Activated CD4-positive, alpha-beta T cell treated with anti-CD3 and anti-CD28 coated beads, Interleukin-2, amount 50 U/mL, for 48 hours (primary cell): Measurements from ENCODE around the gene CDH4.

ENCODE experiments used
- DNase-seq, 2 experiments: peaks; one replicate each; pipeline ENCODE4 v3.0.0-alpha.2; 2020

CDH4 gene

DNA sequence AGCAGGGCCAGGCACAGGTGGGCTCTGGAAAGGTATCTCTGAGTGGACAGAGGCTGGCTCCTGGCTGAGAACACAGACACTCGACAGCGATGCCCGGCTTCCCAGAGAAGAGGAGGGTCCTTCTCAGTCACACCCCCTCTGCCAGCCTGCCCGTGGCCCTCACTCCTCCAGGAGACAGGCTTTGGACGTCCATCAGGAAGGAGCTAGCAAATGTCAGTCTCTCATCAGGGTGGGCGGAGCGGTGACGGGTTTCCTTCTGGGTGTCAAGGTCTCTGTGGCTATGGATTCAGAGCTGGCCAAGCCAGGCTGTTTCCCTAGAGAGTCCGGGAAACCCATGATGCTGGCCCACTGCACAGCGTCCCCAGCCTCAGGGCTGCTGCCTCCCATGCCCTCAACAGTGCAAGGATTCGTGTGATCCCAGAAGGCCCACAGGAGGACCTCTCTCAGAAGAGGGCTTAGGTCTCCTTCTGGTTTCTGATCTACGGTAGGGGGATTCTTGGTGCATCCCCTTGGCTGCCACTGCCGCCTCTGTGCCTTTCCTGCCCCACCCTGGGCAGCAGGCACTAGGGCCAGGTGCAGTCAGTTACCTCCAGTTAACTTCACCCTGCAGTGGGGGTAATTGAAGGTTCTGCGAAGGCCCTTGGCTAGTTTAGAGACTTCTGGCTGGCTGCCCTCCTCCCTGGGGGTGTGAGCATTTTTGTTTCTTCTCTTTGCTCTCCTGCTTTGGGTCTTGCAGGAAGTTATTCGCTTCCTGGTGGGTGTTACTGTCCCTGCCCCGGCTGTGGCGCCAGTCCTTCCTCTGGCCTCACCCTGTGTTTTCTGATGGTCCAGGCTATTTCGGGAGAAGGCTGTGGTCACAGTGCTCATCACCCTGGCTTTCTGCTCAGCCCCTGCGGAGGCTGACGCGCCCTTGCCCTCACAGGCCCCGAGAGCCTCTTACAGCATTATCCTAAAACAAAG lies 80.2 kb downstream of the CDH4 start:
- DNase-seq: no peak

DNA sequence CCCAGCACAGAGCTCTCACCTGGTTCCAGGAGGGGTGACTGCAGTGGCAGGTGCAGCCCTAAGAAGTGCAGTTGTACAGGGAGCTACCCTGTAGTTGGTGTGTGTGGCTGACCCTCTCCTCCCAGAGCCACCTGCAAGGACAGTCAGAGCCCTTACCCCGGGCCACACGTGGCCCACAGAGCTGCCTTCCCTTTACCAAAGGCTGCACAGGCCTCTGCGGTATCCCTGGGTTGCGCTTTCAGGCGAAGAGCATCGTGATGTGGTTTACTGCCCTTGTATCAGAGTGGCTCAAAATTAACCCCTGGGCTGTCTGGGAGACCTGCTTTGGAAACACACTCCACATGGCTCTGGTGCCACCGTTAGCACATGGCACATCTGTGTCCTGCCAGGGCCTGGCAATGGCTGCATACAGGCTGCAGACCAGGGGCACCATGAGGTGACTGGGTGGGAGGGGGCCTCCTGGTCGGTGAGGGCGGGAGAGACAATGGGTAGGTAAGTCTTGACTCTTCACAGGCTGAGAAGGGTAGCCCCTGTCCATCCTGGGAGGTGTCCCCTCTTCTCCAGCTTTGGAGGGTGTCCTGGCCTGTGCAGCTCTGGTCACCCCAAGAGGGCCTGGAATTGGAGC lies 81.5 kb downstream of the CDH4 start:
- DNase-seq: no peak

DNA sequence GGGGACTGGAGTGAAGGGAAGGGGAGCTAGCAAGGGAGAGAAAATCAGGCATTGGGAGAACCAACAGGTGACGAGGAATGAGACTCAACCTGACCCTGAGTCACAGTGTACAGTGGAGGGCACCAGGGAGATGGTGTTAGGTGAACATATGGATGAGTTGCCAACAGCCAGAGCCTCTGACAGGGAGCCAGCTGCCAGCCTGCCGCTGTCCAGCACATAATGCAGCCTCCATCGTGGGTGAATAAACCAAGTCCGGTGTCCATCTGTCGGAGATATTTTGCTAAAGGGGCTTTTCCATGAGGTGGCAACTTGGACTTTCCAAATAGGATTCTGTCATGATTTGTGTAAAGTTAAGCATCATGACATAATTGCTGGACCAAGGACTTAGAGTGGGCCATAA lies 88.1 kb downstream of the CDH4 start:
- no peak for DNase-seq

GRCh38 chr20:61341605-61342004 lies 89.5 kb downstream of the CDH4 start:
- no peak for DNase-seq

GRCh38 chr20:61343934-61344333 lies 91.9 kb downstream of the CDH4 start:
- no peak for DNase-seq

GRCh38 chr20:61345656-61346055 lies 93.6 kb downstream of the CDH4 start:
- no peak for DNase-seq

DNA sequence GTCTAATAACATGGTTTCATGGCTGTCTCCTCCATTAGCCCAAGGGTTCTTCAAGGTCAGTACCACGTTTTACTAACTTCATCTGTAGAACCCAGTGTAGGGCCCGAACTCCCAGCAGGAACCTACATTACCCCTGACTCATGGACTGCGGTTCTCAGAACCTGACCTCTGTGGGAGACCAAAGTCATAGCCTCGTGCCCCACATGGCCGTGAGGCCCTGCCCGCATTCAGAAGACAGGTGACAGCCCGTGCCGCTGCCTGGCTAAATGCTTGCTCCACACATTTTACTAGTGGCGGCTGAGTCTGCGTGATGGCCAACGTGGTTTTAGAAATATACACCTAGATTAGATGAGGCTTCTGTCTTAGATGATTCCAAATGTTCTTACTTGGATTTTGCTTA lies 94.9 kb downstream of the CDH4 start:
- no peak for DNase-seq

- DNase-seq: no peak
Measured at GRCh38 chr20:61347443-61347842, 95.4 kb downstream of the CDH4 start.

DNA sequence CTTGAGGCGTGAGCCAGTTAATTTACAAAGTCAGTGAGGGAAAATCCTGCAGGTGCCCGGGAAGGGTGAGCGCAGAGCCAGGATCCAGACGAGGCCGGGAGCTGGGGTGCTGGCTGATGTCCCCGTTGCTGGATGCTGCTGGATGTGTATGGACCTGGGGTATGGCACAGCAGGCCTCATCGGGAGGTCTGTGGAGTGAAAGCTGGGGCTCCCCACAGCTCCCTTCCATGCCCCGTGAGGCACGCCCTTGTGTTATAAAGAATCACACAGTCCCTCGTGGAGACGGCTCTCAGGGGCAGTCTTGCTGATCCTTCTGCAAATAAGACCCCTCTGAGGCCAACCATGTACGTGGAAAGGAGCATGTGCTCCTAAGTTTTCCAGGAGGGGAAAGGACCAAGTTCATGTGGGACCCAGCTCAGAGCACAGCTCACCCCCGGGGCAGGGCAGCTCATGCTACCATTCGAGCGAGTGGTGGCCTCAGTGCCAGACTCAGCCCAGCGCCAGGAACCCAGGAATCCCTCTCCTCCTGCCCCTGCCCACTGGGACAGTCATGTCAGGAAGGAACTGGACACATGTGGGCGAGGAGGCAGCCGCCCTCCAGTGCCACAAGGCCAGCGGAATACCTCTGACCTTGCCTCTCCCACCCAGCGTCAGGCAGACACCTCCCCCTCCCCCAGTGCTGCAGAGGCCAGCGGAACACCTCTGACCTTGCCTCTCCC lies 97.5 kb downstream of the CDH4 start:
- no peak for DNase-seq

DNA sequence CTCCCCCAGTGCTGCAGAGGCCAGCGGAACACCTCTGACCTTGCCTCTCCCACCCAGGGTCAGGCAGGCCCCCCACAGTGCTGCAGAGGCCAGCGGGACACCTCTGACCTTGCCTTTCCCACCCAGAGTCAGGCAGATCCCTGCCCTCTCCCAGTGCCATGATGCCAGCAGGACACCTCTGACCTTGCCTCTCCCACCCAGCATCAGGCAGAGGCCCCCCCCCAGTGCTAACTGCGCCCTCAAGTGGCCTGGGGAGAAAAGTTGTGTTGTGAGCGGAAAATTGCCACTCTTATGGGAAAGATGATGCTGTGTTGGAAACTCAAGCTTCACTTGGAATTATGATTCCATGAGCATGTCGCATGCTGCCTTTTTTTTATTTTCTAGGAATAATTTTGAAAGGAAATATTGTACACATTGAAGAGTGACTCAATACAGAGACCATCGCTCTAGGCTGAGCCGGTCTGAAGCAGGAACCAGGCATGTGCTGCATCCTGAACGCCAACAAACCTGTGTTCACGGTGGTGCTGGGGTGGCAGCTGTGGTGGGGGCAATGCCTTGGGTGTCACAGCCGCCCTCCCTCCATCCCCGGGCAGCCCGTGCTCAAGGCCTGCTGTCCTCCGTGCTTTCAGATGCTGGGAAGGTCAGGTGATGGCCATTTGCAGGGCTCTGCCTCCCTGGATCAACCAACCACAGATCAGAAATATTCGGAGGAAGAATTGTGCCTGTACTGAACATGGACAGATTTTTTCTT lies 98.6 kb downstream of the CDH4 start:
- DNase-seq: no peak

DNA sequence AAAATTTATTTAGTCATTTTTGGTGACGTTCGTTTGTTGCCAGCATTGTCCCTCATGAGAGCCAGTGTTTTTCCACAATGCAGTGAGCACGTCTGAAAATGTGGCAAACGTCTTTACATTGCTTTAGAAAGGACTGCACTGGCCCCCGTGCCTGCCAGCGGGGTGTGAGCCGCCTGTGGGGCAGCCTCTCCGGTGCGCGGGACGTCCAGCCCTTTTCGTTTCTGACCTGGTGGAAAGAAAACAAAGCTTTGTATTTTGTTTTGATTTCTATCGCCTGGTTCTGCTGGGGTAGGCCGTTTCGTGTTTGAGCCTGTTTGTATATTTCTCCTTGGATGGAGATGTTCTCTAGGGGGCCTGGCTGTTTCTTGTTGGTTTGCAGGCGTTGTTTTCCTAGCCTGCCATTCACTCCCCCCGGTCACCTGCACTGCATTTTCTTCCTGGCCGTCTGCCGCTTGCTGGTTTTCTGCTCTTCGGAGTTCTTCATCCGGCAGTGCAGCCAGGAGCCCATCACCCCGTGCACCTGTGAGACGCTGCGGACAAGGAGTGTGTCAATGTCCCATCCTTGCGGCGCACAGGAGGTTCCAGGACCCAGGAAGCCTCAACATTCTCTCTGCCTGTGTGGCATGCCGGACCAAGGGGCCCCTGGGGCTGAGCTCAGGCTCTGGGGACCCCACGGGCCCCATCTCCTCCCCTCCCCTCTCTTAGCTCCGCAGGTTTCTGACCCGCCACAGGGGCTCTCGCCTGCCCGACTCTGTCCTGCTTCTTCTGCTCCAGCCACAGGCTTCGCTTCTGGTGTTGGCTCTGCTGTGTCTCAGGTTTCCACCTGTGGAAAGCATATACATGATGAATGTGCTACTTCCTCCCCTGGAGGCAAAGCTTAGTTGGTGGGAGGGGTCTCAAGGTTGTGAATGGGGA lies 100.5 kb downstream of the CDH4 start:
- no peak for DNase-seq

DNA sequence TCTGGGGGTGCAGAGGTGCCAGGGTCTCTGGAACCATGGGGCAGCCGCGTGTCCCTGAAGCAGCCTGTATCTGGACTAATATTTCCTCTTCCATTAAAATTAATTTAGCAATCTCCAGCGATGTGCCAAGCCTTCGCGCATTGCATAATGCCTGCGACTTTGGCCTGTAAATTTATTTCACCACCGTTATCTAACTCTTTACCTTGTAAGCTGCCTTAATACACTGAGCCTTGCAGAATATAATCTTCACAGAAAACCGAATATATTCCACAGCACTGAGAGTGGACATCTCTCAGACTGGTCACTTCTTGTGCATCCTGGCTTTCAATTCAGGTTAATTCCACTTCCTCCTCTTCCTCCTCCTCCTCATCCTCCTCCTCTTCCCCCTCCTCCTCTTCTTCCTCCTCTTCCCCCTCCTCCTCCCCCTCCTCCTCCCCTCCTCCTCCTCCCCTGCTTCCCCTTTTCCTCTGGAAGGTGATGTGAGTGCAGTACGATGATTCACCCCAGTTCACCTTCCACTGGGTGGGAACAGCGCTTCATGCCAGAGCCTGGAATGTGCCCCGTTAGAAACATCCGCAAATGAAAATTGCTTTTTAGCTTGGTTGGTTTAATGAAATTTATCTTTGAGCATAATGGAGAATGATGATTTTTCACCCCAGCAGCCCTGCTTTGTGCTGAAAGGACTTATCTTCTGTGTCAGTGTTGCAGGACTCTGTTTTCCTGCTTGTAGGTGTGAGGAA lies 101.4 kb downstream of the CDH4 start:
- no peak for DNase-seq

DNA sequence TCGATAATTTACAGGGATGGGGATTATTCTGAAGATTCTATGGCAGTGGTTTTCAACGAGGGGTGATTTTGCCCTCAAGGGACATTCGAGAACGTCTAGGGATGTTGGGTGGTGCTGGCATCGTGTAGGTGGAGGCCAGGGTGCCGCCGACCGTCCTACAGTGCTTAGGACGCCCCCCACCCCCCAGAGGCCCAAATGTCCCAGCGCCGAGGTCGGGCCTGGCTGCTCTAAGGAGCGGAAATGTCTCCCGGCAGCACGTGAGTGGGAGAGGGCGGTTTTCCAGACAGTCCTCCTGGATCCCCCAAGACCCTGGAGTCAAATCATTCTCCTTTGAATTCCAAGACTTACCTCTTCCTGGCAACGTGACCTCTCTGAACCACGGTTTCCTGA lies 101.9 kb downstream of the CDH4 start:
- DNase-seq: no peak

DNA sequence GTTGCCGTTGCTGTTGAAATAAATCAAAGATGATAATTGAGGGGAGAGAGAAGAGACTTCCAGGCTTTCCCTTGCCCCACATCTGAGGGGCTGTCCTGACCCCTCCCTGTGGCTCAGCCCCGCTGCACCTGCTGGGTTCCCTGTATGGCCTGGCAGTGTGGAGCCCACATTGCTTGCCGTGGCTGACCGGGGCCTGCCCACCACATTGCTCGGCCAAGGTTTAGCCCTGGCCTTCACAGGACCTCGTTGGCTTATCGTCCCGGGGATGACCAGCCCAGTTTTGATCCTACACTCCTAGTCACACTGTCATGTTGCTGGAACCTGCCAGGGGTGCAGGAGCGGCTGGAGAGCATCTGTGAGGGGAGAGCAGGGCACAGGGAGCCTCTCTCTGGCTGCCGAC lies 102.4 kb downstream of the CDH4 start:
- DNase-seq: no peak

DNA sequence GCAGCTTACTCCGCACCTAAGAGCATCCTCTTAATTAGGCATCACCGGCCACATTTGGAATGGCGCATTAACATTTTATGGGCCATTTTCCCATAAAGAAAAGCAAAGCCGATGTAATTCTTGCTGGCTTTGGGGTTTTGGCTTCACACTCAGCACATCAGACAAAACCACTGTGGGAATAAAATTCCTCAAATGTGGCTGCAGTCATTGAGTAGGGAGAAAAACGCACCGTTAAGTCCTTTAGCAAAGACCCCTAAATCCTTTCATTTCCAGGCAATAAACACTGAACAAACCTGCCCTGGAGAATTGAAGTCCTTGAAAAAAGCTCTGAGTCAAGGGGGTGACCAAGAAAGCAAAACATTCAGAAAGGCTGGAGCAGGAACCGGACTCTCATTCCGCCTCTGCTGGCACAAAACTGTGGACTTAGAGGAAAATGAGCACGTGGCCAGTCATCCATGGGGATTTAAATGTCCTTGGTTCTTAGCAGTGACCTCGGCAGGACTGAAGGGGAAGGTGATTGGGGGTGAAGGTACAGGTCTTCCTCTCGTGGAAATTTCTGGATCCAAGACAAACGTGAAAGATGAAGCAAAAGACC lies 102.9 kb downstream of the CDH4 start:
- no peak for DNase-seq

GRCh38 chr20:61355585-61355984 lies 103.5 kb downstream of the CDH4 start:
- DNase-seq: no peak

DNA sequence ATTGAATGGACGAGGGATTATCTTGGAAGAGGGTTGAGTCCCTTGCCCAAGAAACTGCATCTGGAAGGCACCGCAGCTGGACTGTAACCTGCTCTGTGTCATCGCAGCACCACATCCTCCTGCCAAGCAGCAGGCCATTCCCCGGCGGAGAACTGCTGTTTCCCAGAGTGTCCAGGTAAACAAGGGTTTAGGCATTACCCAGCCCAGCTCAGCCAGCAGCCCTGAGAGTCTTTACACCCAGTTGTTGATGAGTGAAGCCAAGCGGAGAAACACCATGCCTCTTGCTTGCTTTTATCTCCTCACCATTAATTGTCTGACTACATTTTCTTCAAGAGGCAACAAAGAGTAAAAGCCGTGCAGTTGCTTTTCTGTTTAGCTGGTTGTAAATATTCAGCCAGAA lies 104.1 kb downstream of the CDH4 start:
- no peak for DNase-seq

- DNase-seq: no peak
Measured at GRCh38 chr20:61357119-61357518, 105.1 kb downstream of the CDH4 start.

GRCh38 chr20:61359254-61359653 lies 107.2 kb downstream of the CDH4 start:
- DNase-seq: no peak

- no peak for DNase-seq
Measured at GRCh38 chr20:61360296-61360695, 108.2 kb downstream of the CDH4 start.

DNA sequence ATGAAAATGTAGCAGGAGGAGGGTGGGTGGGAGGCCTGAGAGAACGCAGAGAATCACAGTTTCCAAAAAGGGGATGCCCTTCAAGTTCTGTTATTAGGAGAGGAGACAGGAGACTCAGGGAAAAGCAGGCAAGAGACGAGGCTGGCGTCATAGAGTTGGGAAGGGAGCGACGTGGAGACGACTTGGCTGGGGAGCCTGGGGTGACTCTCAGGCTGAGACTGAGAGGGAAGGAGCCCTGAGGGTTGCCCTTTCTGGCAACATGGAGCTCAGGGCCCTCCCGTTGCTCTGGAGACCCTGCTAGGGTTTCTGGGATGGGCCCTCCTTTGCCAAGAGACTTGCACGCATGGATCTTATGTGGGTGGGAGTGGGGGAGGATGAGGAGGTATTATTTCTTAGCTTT lies 108.9 kb downstream of the CDH4 start:
- no peak for DNase-seq
